Liver (tissue), 9 donors: ENCODE results near the gene HEBP2. TPM values are rescaled to one million over a fixed set of nuclear protein-coding genes. Genes with fewer than 3 reads are reported as not detected.

ENCODE experiments used
- DNase-seq: peaks from one replicate; pipeline ENCODE4 v3.0.0-alpha.2; 2017; ENCODE audit warnings: low spot score
- H3K27ac ChIP-seq, 2 donors: one replicate each; pipeline ENCODE4 v1.7.0; 2013; ENCODE audit warnings: inconsistent platforms in 2 of 2, low read length in 2 of 2, control low read depth in 1 of 2, low read depth in 1 of 2, mild to moderate bottlenecking in 1 of 2
- H3K27me3 ChIP-seq, 4 donors: one replicate each; pipeline versions ENCODE4 v1.6.1 to v1.7.0; 2013; ENCODE audit warnings: low read length in 3 of 4, inconsistent platforms in 1 of 4, mild to moderate bottlenecking in 1 of 4, moderate library complexity in 1 of 4; ENCODE audit not compliant: control insufficient read depth in 4 of 4, insufficient read depth in 4 of 4
- H3K36me3 ChIP-seq, 4 donors: one replicate each; pipeline versions ENCODE4 v1.6.1 to v1.7.0; 2013; ENCODE audit warnings: low read length in 3 of 4, mild to moderate bottlenecking in 3 of 4, low read depth in 1 of 4, moderate library complexity in 1 of 4; ENCODE audit not compliant: control insufficient read depth in 4 of 4, insufficient read depth in 3 of 4
- H3K4me1 ChIP-seq, 4 donors: one replicate each; pipeline versions ENCODE4 v1.6.1 to v1.7.0; 2013; ENCODE audit warnings: low read length in 3 of 4, mild to moderate bottlenecking in 3 of 4, moderate library complexity in 1 of 4; ENCODE audit not compliant: control insufficient read depth in 4 of 4, insufficient read depth in 4 of 4
- H3K4me3 ChIP-seq, 3 donors: one replicate each; pipeline versions ENCODE4 v1.6.1 to v1.7.0; 2013; ENCODE audit warnings: low read length in 3 of 3, control low read depth in 1 of 3, low read depth in 1 of 3, mild to moderate bottlenecking in 1 of 3
- H3K9ac ChIP-seq, 2 donors: one replicate each; pipeline ENCODE4 v1.7.0; 2013; ENCODE audit warnings: low read length in 2 of 2, mild to moderate bottlenecking in 2 of 2, moderate library complexity in 2 of 2, control low read depth in 1 of 2, low read depth in 1 of 2
- H3K9me3 ChIP-seq, 4 donors: one replicate each; pipeline versions ENCODE4 v1.6.1 to v1.7.0; 2013; ENCODE audit warnings: low read length in 3 of 4; ENCODE audit not compliant: control insufficient read depth in 4 of 4
- ATF3 ChIP-seq: IDR thresholded peaks from 2 replicates; pipeline ENCODE4 v1.6.1; 2016; ENCODE audit warnings: antibody characterized with exemption
- CTCF ChIP-seq: fragments of 150-350 bp; IDR thresholded peaks from 2 replicates; pipeline ENCODE4 v1.5.1; 2017; ENCODE audit warnings: improper control_type of control experiment, low read depth, low read length; ENCODE audit not compliant: missing input control
- EGR1 ChIP-seq, 2 donors: IDR thresholded peaks; 2 replicates each; pipeline ENCODE4 v1.6.1; 2016 to 2018; ENCODE audit warnings: antibody characterized with exemption in 2 of 2, low read depth in 2 of 2
- FOXA1 ChIP-seq: IDR thresholded peaks from 2 replicates; pipeline ENCODE4 v1.6.1; 2016; ENCODE audit warnings: antibody characterized with exemption
- FOXA2 ChIP-seq: IDR thresholded peaks from 2 replicates; pipeline ENCODE4 v1.6.1; 2016; ENCODE audit warnings: antibody characterized with exemption
- GABPA ChIP-seq, 2 donors: IDR thresholded peaks in 1 of 2; conservative IDR thresholded peaks in 1 of 2; 2 replicates each; pipeline ENCODE4 v1.6.1; 2016; ENCODE audit warnings: antibody characterized with exemption in 2 of 2, mild to moderate bottlenecking in 1 of 2, moderate library complexity in 1 of 2
- HNF4A ChIP-seq, 2 donors: conservative IDR thresholded peaks; 2 replicates each; pipeline ENCODE4 v1.6.1; 2016; ENCODE audit warnings: antibody characterized with exemption in 2 of 2, mild to moderate bottlenecking in 2 of 2
- HNF4G ChIP-seq: IDR thresholded peaks from 2 replicates; pipeline ENCODE4 v1.6.1; 2016; ENCODE audit warnings: antibody characterized with exemption
- JUND ChIP-seq, 2 donors: IDR thresholded peaks; 2 replicates each; pipeline ENCODE4 v1.6.1; 2016; ENCODE audit warnings: antibody characterized with exemption in 2 of 2
- MAX ChIP-seq: IDR thresholded peaks from 2 replicates; pipeline ENCODE4 v1.6.1; 2016; ENCODE audit warnings: antibody characterized with exemption
- NR2F2 ChIP-seq: IDR thresholded peaks from 2 replicates; pipeline ENCODE4 v1.6.1; 2016; ENCODE audit warnings: antibody characterized with exemption
- RAD21 ChIP-seq, 2 donors: IDR thresholded peaks; 2 replicates each; pipeline ENCODE4 v1.6.1; 2016; ENCODE audit warnings: antibody characterized with exemption in 2 of 2, mild to moderate bottlenecking in 2 of 2
- REST ChIP-seq: IDR thresholded peaks from 2 replicates; pipeline ENCODE4 v1.6.1; 2016; ENCODE audit warnings: antibody characterized with exemption, mild to moderate bottlenecking
- RXRA ChIP-seq, 2 donors: IDR thresholded peaks; 2 replicates each; pipeline ENCODE4 v1.6.1; 2017 to 2018; ENCODE audit warnings: antibody characterized with exemption in 2 of 2, mild to moderate bottlenecking in 1 of 2
- SP1 ChIP-seq: IDR thresholded peaks from 2 replicates; pipeline ENCODE4 v1.6.1; 2018; ENCODE audit warnings: antibody characterized with exemption, mild to moderate bottlenecking
- TAF1 ChIP-seq: conservative IDR thresholded peaks from 2 replicates; pipeline ENCODE4 v1.6.1; 2016; ENCODE audit warnings: antibody characterized with exemption, mild to moderate bottlenecking
- YY1 ChIP-seq: IDR thresholded peaks from 2 replicates; pipeline ENCODE4 v1.6.1; 2016; ENCODE audit warnings: antibody characterized with exemption, mild to moderate bottlenecking
- ZBTB33 ChIP-seq: IDR thresholded peaks from 2 replicates; pipeline ENCODE4 v1.6.1; 2016; ENCODE audit warnings: antibody characterized with exemption
- whole genome bisulfite sequencing: extraction: QIAGEN DNeasy Blood & Tissue Kit; methylation state at CpG from one replicate; pipeline ENCODE4 v1.1.7; 2013; 5-methylcytosine and 5-hydroxymethylcytosine counted together
- polyA plus RNA-seq, 2 donors: library from polyadenylated mRNA; stranded (reverse) in 1 of 2; unstranded in 1 of 2; fragments of 200-250 nt in 1 of 2; fragments of >200 nt in 1 of 2; fragmentation: Nextera tagmentation in 1 of 2; extraction: Ambion mirVana in 1 of 2; gene quantifications; one replicate each; pipeline versions ENCODE4 v1.2.1 to v1.2.3, GENCODE V29; 2013 to 2015
- total RNA-seq, 2 donors: library from RNA; depleted of rRNA; stranded (reverse); fragments of >200 nt; gene quantifications; one replicate each; pipeline ENCODE4 v1.2.3, GENCODE V29; 2014
- donor health status: healthy.
- donor health status: healthy.
- donor health status: healthy.
- donor health status: healthy.
- donor health status: healthy.

Gene HEBP2
- total and polyA plus RNA-seq, 4 donors = 5.6 to 58.0 (median 16.8) TPM

- Histone ChIP-seq H3K9ac (no peak overlapping the region), H3K9me3 (no peaks in the 10 kb centered on the region), H3K27me3 (no peaks in the 10 kb centered on the region), H3K4me1 (peaks cover 0 to 14% (median 7%) of the 10 kb centered on the region in 4 donors), H3K4me3 (no peak overlapping the region), H3K27ac (no peak overlapping the region), H3K36me3 (no peaks in the 10 kb centered on the region)
- DNase-seq = no peak
- TF ChIP-seq YY1 = no peak
- TF ChIP-seq ATF3 = no peak
- no peak for TF ChIP-seq GABPA (IDR thresholded peaks at IDR 0.05 in 1 of 2, conservative IDR thresholded peaks at IDR 0.05 in 1 of 2)
- TF ChIP-seq SP1 = no peak
- TF ChIP-seq MAX = no peak
- no peak for TF ChIP-seq CTCF
- TF ChIP-seq HNF4G = no peak
- TF ChIP-seq FOXA1 = no peak
- TF ChIP-seq RAD21 (IDR thresholded peaks at IDR 0.05) = no peak
- no peak for TF ChIP-seq EGR1 (IDR thresholded peaks at IDR 0.05; ENCODE audit: low read depth in 2 of 2)
- TF ChIP-seq ZBTB33 = no peak
- no peak for TF ChIP-seq FOXA2
- TF ChIP-seq HNF4A (conservative IDR thresholded peaks at IDR 0.05) = no peak
- no peak for TF ChIP-seq NR2F2
- no peak for TF ChIP-seq REST
- TF ChIP-seq JUND (IDR thresholded peaks at IDR 0.05) = no peak
- TF ChIP-seq RXRA (IDR thresholded peaks at IDR 0.05) = no peak
- TF ChIP-seq TAF1 = no peak
- WGBS = 89% methylated on average over 3 of the region's 3 CpGs
Measured at GRCh38 chr6:138400326-138400725, 3.7 kb upstream of the HEBP2 start.
